IPS-NIHi7 (cell line): ENCODE measurements around the gene DHRS1.
"Not testable (repeated sequence)": the region's sequence is repeated elsewhere in the genome, so short reads cannot be mapped to it uniquely, and the experiment has no call there.

Experiments used
- DNase-seq: peaks from one replicate; pipeline ENCODE4 v3.0.0; 2012; ENCODE audit warnings: mixed read lengths; ENCODE audit errors: extremely low spot score

The DHRS1 gene

GRCh38 chr14:24327914-24328313, 28.3 kb upstream of the DHRS1 start:
- not testable (repeated sequence) for DNase-seq

GRCh38 chr14:24327303-24327702, 27.7 kb upstream of the DHRS1 start:
- DNase-seq = no peak

- DNase-seq = no peak
Measured at GRCh38 chr14:24325963-24326362, 26.4 kb upstream of the DHRS1 start.

- DNase-seq = no peak
Measured at GRCh38 chr14:24325041-24325530, 25.5 kb upstream of the DHRS1 start.

- DNase-seq = no peak
Measured at GRCh38 chr14:24324024-24324423, 24.4 kb upstream of the DHRS1 start.

- DNase-seq = no peak
Measured at GRCh38 chr14:24323341-24323740, 23.8 kb upstream of the DHRS1 start.

GRCh38 chr14:24322672-24323071, 23.1 kb upstream of the DHRS1 start:
- no peak for DNase-seq

GRCh38 chr14:24321212-24321975, 21.8 kb upstream of the DHRS1 start:
- no peak for DNase-seq

GRCh38 chr14:24317141-24317928, 17.8 kb upstream of the DHRS1 start:
- DNase-seq = no peak

- DNase-seq = no peak
Measured at GRCh38 chr14:24316597-24316950, 17.0 kb upstream of the DHRS1 start.

GRCh38 chr14:24315807-24316596, 16.4 kb upstream of the DHRS1 start:
- peak; percentile 31 for DNase-seq

GRCh38 chr14:24315243-24315806, 15.7 kb upstream of the DHRS1 start:
- no peak for DNase-seq

- no peak for DNase-seq
Measured at GRCh38 chr14:24314377-24315193, 15.0 kb upstream of the DHRS1 start.

GRCh38 chr14:24313913-24314312, 14.3 kb upstream of the DHRS1 start:
- no peak for DNase-seq

GRCh38 chr14:24312736-24313507, 13.3 kb upstream of the DHRS1 start:
- DNase-seq = no peak

- no peak for DNase-seq
Measured at GRCh38 chr14:24311837-24312615, 12.4 kb upstream of the DHRS1 start.

- DNase-seq = peak; percentile 73
Measured at GRCh38 chr14:24310646-24311604, 11.3 kb upstream of the DHRS1 start, which contains the start of gene LTB4R. Gene LTB4R, plus strand, starts transcription at chr14:24311502. Its CDS starts 4,150 bp downstream, at chr14:24315652.

GRCh38 chr14:24310265-24310645, 10.7 kb upstream of the DHRS1 start:
- DNase-seq = no peak
